DND-41 (cell line): ENCODE data around the gene MALT1.

Experiments
- EZH2 ChIP-seq: IDR thresholded peaks from 3 replicates; pipeline ENCODE4 v1.6.1; 2012; ENCODE audit warnings: borderline replicate concordance, low read depth, mild to moderate bottlenecking, moderate library complexity, low read length, inconsistent platforms; ENCODE audit not compliant: severe bottlenecking
- TF ChIP-seq, protein P1 (sequence below): IDR thresholded peaks from 2 replicates; pipeline ENCODE4 v1.5.1; 2012; ENCODE audit warnings: borderline replicate concordance, low read length, moderate library complexity, mild to moderate bottlenecking; ENCODE audit not compliant: poor library complexity, severe bottlenecking; ENCODE audit errors: extremely low read depth

DNA sequence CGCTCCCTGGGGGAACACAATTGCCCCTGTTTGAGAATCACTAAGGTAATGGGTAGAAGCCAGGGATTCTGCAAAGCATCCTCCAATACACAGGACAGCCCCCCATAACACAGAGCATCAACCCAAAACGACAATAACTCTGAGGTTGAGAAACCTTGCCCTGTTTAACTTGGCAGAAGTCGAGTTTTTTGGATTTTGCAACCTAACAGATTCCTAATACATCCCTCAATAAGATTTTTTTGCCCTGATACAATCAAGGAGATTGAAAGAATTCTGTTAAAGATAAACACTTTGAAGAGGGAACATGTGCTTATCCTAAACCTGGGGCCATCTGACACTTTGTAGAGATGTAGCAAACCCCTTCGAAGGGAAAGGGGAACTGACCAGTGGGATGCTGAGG, 100.9 kb downstream of the MALT1 start:
- TF ChIP-seq, protein P1, sequence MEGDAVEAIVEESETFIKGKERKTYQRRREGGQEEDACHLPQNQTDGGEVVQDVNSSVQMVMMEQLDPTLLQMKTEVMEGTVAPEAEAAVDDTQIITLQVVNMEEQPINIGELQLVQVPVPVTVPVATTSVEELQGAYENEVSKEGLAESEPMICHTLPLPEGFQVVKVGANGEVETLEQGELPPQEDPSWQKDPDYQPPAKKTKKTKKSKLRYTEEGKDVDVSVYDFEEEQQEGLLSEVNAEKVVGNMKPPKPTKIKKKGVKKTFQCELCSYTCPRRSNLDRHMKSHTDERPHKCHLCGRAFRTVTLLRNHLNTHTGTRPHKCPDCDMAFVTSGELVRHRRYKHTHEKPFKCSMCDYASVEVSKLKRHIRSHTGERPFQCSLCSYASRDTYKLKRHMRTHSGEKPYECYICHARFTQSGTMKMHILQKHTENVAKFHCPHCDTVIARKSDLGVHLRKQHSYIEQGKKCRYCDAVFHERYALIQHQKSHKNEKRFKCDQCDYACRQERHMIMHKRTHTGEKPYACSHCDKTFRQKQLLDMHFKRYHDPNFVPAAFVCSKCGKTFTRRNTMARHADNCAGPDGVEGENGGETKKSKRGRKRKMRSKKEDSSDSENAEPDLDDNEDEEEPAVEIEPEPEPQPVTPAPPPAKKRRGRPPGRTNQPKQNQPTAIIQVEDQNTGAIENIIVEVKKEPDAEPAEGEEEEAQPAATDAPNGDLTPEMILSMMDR: no peak
- TF ChIP-seq EZH2: no peak
